ENCODE results near the gene MRPL37. TPM values are rescaled to one million over a fixed set of nuclear protein-coding genes. Genes with fewer than 3 reads are reported as not detected.

MRPL37 gene
- polyA plus RNA-seq, 1 experiment: 21.0 TPM

DNA sequence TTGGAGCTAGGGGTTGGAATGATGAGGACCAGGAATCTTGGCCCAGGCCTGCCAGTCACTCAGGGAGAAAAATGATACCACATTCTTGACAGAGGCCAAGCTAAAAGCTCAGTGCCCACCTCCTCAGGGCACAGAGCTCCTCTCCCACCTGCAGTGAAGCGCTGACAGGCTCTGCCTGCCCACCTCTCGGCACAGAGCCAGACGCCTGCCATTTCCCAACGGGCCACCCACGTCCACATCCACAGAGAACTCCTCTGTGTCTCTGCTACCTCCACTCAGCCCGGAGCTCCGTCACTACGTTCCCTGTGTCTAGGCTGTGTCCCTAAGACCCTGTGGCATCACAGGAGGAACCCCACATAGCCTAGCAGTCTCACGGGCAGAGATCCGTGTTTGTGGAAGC lies 60.8 kb downstream of the MRPL37 start:
- H3K27me3 ChIP-seq (ENCODE audit: control insufficient read depth, insufficient read depth, low read length): no peaks in the 10 kb centered on the region
- ChIA-PET POLR2A (no interaction called here), CTCF (interaction anchor here (1.7 kb wide), 1 partner anchor 10 kb away, joined by 4 read pairs; no protein-coding TSS in a partner anchor)
- TF ChIP-seq, protein P1, sequence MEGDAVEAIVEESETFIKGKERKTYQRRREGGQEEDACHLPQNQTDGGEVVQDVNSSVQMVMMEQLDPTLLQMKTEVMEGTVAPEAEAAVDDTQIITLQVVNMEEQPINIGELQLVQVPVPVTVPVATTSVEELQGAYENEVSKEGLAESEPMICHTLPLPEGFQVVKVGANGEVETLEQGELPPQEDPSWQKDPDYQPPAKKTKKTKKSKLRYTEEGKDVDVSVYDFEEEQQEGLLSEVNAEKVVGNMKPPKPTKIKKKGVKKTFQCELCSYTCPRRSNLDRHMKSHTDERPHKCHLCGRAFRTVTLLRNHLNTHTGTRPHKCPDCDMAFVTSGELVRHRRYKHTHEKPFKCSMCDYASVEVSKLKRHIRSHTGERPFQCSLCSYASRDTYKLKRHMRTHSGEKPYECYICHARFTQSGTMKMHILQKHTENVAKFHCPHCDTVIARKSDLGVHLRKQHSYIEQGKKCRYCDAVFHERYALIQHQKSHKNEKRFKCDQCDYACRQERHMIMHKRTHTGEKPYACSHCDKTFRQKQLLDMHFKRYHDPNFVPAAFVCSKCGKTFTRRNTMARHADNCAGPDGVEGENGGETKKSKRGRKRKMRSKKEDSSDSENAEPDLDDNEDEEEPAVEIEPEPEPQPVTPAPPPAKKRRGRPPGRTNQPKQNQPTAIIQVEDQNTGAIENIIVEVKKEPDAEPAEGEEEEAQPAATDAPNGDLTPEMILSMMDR (IDR thresholded peaks at IDR 0.05; ENCODE audit: insufficient read depth, low read depth, low read length): no peak
- no peak overlapping the region for H3K4me3 ChIP-seq (ENCODE audit: low read depth, low read length)
- no peak for DNase-seq (ENCODE audit: low read depth)
- H3K36me3 ChIP-seq (ENCODE audit: control insufficient read depth, insufficient read depth, low read length): peaks cover 3% of the 10 kb centered on the region; the same call in 1 of the 2 replicates

DNA sequence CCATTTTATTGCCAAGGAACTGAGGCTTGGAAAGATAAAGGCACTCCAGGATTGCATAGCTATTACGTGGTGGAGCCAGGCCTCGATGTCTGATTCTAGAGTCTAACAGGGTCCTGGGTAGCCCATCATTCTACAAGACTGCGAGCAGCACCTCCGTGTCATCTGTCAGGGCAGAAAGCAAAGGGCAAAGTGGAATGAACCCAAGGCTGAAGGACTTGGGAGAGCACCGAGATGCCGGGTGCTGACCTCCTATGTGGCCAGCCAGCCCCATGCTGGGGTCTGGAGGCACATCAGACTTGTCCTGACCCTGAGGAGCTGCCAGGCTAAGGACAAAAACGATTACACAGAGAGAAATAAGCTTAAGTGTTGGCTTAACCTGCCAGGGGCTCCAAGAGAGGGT lies 62.3 kb downstream of the MRPL37 start:
- ChIA-PET POLR2A (interaction anchor here (0.6 kb wide), 1 partner anchor 227 kb away, joined by 13 read pairs; no protein-coding TSS in a partner anchor), CTCF (interaction anchor here (2.0 kb wide), 1 partner anchor 10 kb away, joined by 7 read pairs; no protein-coding TSS in a partner anchor)

DNA sequence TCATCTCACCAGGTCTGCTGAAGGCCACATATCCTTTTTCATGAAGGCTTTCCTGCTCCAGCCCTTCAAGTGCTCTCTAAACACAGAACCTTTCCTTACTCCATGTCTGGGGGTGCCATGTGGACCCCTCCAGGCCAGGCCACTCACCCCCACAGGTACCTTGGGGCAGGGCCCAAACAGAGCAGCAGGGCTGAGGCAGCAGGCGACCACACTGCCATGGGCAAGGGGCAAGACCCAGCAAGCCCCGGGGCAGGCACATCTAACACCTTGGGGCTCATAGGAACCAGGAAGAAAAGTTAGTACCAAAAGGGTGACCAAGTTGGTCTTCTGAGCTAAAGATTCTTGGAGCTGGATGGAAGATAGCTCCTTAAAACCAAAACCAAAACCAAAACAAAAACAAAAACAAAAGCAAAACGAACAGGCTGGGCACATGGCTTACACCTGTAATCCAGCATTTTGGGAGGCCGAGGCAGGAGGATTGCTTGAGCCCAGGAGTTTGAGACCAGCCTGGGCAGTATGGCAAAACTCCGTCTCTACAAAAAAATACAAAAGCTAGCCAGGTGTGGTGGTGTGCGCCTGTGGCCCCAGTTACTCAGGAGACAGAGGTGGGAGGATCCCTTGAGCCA lies 63.7 kb downstream of the MRPL37 start:
- no peak for DNase-seq (ENCODE audit: low read depth)
- Histone ChIP-seq H3K36me3 (ENCODE audit: control insufficient read depth, insufficient read depth, low read length) (peaks cover 6% of the 10 kb centered on the region), H3K27me3 (ENCODE audit: control insufficient read depth, insufficient read depth, low read length) (no peaks in the 10 kb centered on the region), H3K4me3 (ENCODE audit: low read depth, low read length) (no peak overlapping the region)
- TF ChIP-seq, protein P1 (IDR thresholded peaks at IDR 0.05; ENCODE audit: insufficient read depth, low read depth, low read length): no peak
- CTCF ChIA-PET: interaction anchor here (1.2 to 1.6 kb wide), 3 partner anchors 10 to 210 kb away, joined by 4 to 6 read pairs (median 4); partner anchors contain the start of genes TCEANC2 and TMEM59
- POLR2A ChIA-PET: interaction anchor here (0.6 kb wide), 1 partner anchor 62 kb away, joined by 11 read pairs; no protein-coding TSS in a partner anchor

More for the DNA sequence above, 62.3 kb downstream of the MRPL37 start:
- Histone ChIP-seq H3K4me3 (ENCODE audit: low read depth, low read length) (no peak overlapping the region), H3K36me3 (ENCODE audit: control insufficient read depth, insufficient read depth, low read length) (peaks cover 6% of the 10 kb centered on the region), H3K27me3 (ENCODE audit: control insufficient read depth, insufficient read depth, low read length) (no peaks in the 10 kb centered on the region)
- TF ChIP-seq, protein P1 (IDR thresholded peaks at IDR 0.05; ENCODE audit: insufficient read depth, low read depth, low read length): no peak
- DNase-seq (ENCODE audit: low read depth): no peak

DNA sequence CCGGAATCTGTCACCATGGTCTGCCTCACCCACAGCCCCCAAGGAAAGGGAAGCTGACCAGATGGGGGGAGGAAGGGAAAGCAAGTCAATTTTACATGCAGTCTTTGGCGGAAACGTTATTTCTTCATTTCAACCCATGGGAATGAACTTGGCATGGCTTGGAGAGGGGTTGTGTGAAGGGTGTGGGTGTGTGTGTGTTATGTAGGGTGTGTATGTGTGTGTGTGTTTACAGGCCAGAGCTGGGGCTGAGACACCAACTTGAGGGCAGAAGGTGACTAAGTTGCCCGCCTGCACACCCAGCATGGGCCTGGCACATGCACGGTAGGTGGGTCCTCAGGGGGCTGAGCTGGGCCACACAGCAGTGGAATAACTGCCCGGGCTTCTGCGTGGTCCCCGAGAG lies 65.2 kb downstream of the MRPL37 start:
- CTCF ChIA-PET: interaction anchor here (1.4 to 1.6 kb wide), 2 partner anchors 9 to 12 kb away, joined by 4 to 6 read pairs; no protein-coding TSS in a partner anchor
- H3K27me3 ChIP-seq (ENCODE audit: control insufficient read depth, insufficient read depth, low read length): no peaks in the 10 kb centered on the region
- H3K36me3 ChIP-seq (ENCODE audit: control insufficient read depth, insufficient read depth, low read length): peaks cover 6% of the 10 kb centered on the region
- POLR2A ChIA-PET: no interaction called here
- no peak overlapping the region for H3K4me3 ChIP-seq (ENCODE audit: low read depth, low read length)
- TF ChIP-seq, protein P1 (IDR thresholded peaks at IDR 0.05; ENCODE audit: insufficient read depth, low read depth, low read length): no peak
- DNase-seq (ENCODE audit: low read depth): no peak

DNA sequence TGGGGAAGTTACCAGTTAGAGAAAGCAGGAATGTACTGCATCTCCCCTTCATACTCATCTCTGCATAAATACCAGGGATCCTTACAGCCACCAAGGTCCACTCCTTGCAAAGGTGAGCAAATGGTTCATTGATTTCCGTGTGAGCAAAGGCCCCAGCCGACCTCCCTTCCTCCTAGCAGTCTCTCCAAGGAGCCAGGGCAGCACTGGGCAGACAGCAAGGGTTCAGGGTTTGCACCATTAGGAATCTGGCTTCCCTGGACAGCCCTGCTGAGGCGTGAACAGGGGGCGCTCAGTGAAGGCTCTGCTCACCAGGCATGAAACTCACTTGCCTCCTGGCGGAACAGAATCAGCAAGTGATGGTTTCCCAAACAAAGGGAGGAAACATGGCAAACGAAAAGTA lies 65.7 kb downstream of the MRPL37 start:
- H3K36me3 ChIP-seq (ENCODE audit: control insufficient read depth, insufficient read depth, low read length): peaks cover 6% of the 10 kb centered on the region
- CTCF ChIA-PET: no interaction called here
- DNase-seq (ENCODE audit: low read depth): no peak
- TF ChIP-seq, protein P1 (IDR thresholded peaks at IDR 0.05; ENCODE audit: insufficient read depth, low read depth, low read length): no peak
- no peaks in the 10 kb centered on the region for H3K27me3 ChIP-seq (ENCODE audit: control insufficient read depth, insufficient read depth, low read length)
- no peak overlapping the region for H3K4me3 ChIP-seq (ENCODE audit: low read depth, low read length)
- POLR2A ChIA-PET: no interaction called here
